Measurements from ENCODE around the gene GNAT3.

Gene GNAT3

DNA sequence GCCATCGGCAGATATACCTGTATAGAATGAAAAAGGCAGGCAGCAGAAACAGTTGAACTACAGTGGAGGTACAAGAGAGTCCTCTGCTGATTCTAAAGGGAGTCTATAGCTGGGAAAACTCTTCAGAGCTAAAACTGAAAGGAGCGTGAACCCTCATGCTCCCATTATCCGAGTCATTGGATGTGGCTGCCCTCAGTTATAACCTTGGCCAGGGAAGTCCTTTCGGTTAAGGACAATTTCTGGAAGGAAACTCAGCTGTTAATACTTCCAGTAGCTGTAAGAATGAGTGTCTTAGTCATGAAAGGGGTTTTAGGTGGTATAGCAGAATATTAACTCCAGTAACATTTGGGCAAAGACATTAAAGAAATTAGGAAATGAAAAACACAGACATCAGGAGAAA is 14.6 kb upstream of the GNAT3 start:
- TF ChIP-seq, protein P1, sequence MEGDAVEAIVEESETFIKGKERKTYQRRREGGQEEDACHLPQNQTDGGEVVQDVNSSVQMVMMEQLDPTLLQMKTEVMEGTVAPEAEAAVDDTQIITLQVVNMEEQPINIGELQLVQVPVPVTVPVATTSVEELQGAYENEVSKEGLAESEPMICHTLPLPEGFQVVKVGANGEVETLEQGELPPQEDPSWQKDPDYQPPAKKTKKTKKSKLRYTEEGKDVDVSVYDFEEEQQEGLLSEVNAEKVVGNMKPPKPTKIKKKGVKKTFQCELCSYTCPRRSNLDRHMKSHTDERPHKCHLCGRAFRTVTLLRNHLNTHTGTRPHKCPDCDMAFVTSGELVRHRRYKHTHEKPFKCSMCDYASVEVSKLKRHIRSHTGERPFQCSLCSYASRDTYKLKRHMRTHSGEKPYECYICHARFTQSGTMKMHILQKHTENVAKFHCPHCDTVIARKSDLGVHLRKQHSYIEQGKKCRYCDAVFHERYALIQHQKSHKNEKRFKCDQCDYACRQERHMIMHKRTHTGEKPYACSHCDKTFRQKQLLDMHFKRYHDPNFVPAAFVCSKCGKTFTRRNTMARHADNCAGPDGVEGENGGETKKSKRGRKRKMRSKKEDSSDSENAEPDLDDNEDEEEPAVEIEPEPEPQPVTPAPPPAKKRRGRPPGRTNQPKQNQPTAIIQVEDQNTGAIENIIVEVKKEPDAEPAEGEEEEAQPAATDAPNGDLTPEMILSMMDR (IDR thresholded peaks at IDR 0.05; ENCODE audit: borderline replicate concordance, insufficient read depth, low read depth, low read length), result no peak
- no peak overlapping the region for H3K4me3 ChIP-seq (ENCODE audit: low read depth, low read length)

DNA sequence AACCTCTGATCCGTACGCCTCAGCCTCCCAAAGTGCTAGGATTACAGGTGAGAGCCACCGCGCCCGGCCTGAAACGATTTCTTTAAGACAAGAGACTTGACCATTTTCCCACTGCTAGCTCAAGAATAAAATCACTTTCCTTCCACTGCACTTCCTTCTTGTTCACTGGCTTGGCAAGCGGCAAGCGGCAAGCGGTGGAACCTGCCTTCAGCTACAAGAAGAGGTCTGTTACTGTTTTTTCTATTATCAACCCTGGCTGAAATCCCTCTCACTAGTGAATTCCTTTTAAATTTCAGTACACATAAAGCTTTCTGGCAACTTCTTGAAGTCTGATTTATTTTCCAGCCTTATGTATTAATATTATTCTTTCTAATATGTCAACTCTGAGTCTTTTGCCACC is 12.8 kb upstream of the GNAT3 start:
- H3K4me3 ChIP-seq (ENCODE audit: low read depth, low read length), result no peak overlapping the region
- TF ChIP-seq, protein P1 (IDR thresholded peaks at IDR 0.05; ENCODE audit: borderline replicate concordance, insufficient read depth, low read depth, low read length), result no peak

DNA sequence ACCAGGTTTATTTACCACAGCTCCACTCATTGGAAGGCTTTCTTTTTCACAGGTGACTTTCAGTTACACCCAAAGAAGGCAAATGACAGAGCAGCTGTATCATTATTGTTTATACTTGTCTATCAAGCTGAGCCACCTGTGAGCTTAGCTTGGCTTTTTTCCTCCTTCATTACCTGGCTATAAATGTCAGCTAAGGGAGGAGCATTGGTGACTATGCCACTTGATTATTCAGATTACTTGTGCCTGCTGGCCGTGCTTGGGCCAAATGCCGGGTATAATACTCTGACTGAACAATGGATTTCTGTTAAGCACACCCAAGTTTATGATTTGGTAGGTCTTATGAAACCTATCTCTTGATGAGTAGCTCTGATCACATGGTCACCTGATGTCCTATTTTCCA is 9.9 kb upstream of the GNAT3 start:
- no peak overlapping the region for H3K4me3 ChIP-seq (ENCODE audit: low read depth, low read length)
- TF ChIP-seq, protein P1 (IDR thresholded peaks at IDR 0.05; ENCODE audit: borderline replicate concordance, insufficient read depth, low read depth, low read length), result no peak

DNA sequence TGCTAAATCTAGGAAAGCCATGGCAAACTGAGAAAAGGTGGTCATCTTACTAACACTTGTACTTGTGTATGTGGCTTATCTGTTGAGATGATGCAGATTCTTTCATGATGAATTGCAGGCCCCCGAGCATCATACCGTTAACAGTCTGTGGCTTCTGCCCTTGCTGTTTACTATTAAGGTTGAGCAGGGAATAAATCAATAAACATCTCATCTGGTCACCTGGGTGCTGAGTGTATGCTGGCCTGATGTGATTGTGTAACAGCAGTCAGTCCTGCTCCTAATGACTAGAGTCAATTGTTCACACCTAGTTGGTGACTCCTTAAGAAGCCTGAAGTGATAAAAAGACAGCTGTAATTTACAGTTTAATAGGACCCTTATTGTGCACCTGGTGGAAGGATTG is 8.3 kb upstream of the GNAT3 start:
- no peak overlapping the region for H3K4me3 ChIP-seq (ENCODE audit: low read depth, low read length)
- TF ChIP-seq, protein P1 (IDR thresholded peaks at IDR 0.05; ENCODE audit: borderline replicate concordance, insufficient read depth, low read depth, low read length), result no peak

DNA sequence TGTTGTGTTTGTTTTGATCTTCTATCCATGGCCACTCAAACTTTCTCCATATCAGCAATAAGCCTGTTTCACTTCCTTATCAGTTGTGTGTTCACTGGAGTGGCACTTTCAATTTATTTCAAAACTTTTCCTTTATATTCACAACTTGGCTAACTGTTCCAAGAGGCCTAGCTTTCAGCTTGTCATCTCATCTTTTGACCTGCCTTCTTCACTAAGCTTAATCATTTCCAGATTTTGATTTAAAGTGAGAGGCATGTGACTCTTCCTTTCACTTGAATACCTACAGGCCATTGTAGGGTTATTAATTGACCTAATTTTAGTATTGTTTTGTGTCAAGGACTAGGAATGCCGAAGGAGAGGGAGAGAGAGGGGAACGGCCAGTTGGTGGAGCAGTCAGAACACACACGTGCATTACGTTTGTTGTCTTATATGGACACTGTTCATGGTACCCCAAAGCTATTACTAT is 5.5 kb upstream of the GNAT3 start:
- H3K4me3 ChIP-seq (ENCODE audit: low read depth, low read length), result no peak overlapping the region
- TF ChIP-seq, protein P1 (IDR thresholded peaks at IDR 0.05; ENCODE audit: borderline replicate concordance, insufficient read depth, low read depth, low read length), result no peak

DNA sequence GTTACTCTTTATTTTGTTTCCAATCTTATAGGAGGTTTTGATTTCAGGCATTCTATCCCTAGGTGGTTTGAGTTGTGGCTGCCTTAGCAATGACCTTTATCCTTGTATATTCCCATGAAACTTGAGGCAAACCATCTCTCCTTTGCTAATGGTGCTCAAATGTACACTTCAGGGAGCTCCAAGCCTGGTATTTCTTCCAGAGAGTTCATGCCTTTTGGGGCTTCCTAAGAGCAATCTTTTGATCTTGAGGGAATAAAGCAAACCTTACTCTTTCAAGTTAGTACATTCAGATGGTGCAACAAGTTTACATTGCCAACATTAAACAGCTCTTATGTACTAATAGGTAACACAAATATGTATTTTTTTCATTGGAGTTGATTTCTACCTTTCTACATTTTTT is 3.4 kb upstream of the GNAT3 start:
- H3K4me3 ChIP-seq (ENCODE audit: low read depth, low read length), result no peak overlapping the region
- TF ChIP-seq, protein P1 (IDR thresholded peaks at IDR 0.05; ENCODE audit: borderline replicate concordance, insufficient read depth, low read depth, low read length), result no peak

DNA sequence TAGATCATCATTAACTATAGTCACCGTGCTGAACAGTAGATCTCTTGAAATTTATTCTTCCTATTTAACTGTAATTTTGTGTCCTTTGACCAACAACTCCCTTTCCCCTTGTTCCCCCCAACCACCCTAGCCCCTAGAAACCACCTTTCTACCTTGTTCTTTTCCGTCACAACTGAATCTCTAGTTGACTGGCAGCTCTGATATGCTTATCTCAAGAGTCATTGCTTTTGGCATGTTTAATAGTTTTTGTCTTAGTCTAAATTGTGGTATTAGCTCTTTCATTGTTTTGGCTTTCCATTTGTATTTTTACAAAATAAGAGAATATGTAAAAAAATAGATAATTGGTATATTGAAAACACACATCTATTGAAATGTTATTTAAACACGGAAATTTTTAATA is 1.8 kb downstream of the GNAT3 start:
- TF ChIP-seq, protein P1 (IDR thresholded peaks at IDR 0.05; ENCODE audit: borderline replicate concordance, insufficient read depth, low read depth, low read length), result no peak
- H3K4me3 ChIP-seq (ENCODE audit: low read depth, low read length), result no peak overlapping the region

Data from GM12875 (cell line).